Activated T-cell treated with anti-CD3 and anti-CD28 coated beads, Interleukin-2, amount 50 U/mL, for 72 hours (primary cell): Measurements from ENCODE around the gene IGF2BP2. TPM values are rescaled to one million over a fixed set of nuclear protein-coding genes. Genes with fewer than 3 reads are reported as not detected.
"Not testable (repeated sequence)": the region's sequence is repeated elsewhere in the genome, so short reads cannot be mapped to it uniquely, and the experiment has no call there.

Experiments
- ATAC-seq, 2 donors: fragments of 150-1000 bp; cut with Tn5 transposase; replicated peaks in 1 of 2; 2 replicates each; pipeline ENCODE4 v1.10.0; 2021; ENCODE audit warnings: moderate library complexity in 2 of 2, mild to moderate bottlenecking in 1 of 2
- DNase-seq, 2 donors: peaks; one replicate each; pipeline ENCODE4 v3.0.0; 2021 to 2022; ENCODE audit warnings: mixed read lengths in 1 of 2
- H3K27ac Mint-ChIP-seq: one replicate; pipeline ENCODE4 v1.8.0; 2022; ENCODE audit warnings: mild to moderate bottlenecking, moderate library complexity, mixed read lengths
- H3K27me3 Mint-ChIP-seq: one replicate; pipeline ENCODE4 v1.8.0; 2022; ENCODE audit warnings: low read depth, mixed read lengths
- H3K36me3 Mint-ChIP-seq, 2 donors: one replicate each; pipeline ENCODE4 v1.8.0; 2022; ENCODE audit warnings: mixed read lengths in 2 of 2, mild to moderate bottlenecking in 1 of 2; ENCODE audit not compliant: insufficient read depth in 2 of 2
- H3K4me1 Mint-ChIP-seq: one replicate; pipeline ENCODE4 v1.8.0; 2022; ENCODE audit warnings: low read depth, mixed read lengths
- H3K4me3 Mint-ChIP-seq, 2 donors: one replicate each; pipeline ENCODE4 v1.8.0; 2022; ENCODE audit warnings: mild to moderate bottlenecking in 2 of 2, mixed read lengths in 2 of 2, moderate library complexity in 2 of 2
- H3K9me3 Mint-ChIP-seq, 2 donors: one replicate each; pipeline ENCODE4 v1.8.0; 2022; ENCODE audit warnings: mixed read lengths in 2 of 2
- total RNA-seq, 2 donors: library from RNA; stranded (reverse); gene quantifications; one replicate each; pipeline ENCODE4 v1.2.3, GENCODE V29; 2022

IGF2BP2 gene
- total RNA-seq, 2 donors from 2014 or later = 0.53 to 1.2 TPM

DNA sequence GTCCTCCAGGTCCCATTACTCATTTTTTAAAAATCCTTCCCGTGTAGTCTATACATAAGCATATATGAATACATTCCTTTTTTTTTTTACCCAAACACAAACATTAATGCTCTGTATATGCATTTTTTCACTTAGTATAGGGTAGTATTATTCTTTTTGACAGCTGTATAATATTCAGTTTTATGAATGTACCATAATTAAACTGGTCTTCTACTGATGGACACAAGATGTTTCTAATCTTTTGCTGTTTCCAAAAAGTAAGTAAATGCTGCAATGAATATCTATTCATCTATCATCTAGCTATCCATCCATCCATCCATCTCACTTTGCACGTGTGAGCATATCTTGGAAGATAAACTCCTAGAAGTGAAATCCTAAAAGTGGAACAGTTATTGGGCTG lies 110.8 kb downstream of the IGF2BP2 start:
- peaks cover 14% of the 10 kb centered on the region for H3K27me3 Mint-ChIP-seq
- no peaks in the 10 kb centered on the region for H3K9me3 Mint-ChIP-seq
- no peaks in the 10 kb centered on the region for H3K36me3 Mint-ChIP-seq
- DNase-seq (no peak), ATAC-seq (no peak)
- no peak overlapping the region for H3K27ac Mint-ChIP-seq
- H3K4me3 Mint-ChIP-seq = no peak overlapping the region
- no peaks in the 10 kb centered on the region for H3K4me1 Mint-ChIP-seq

DNA sequence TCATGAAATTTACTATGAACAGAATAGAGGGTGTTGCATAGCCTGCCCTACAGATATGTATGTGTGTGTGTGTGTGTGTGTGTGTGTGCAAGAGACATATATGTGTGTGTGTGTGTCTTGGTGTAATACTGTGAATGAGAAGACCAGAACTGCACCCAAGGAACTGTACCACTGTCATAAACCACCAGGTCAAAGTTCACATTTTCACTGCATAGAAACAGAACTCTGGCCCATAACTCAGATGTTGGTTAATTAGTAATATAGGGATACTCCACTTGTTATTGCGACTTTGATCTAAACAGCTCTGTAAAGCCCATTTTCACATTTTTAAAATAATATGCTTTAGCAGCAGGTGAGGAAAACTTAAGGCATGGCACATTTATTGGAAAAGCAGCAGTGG lies 111.8 kb downstream of the IGF2BP2 start:
- Mint-ChIP-seq H3K4me3 (no peak overlapping the region), H3K36me3 (no peaks in the 10 kb centered on the region), H3K9me3 (no peaks in the 10 kb centered on the region), H3K4me1 (no peaks in the 10 kb centered on the region), H3K27me3 (peaks cover 16% of the 10 kb centered on the region), H3K27ac (no peak overlapping the region)
- ATAC-seq (no peak), DNase-seq (no peak)

DNA sequence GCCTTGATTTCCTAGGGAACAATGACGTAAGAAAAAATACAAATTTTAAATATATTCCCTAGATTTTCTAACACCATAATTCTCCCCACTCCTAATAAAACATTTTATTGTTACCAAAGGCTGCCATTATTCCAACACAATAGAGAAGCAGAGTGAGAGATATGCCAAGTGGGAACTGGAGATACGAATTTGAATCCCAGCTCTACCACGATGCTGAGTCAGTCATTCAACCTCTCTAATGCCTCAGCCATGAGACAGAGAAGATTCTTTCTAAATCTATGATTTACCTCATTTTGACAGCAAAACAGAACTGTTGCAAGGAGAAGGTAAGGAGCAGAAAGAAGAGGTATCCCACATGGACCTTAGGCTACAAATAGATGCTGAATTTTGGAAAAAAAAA lies 112.5 kb downstream of the IGF2BP2 start:
- no peak overlapping the region for H3K27ac Mint-ChIP-seq

DNA sequence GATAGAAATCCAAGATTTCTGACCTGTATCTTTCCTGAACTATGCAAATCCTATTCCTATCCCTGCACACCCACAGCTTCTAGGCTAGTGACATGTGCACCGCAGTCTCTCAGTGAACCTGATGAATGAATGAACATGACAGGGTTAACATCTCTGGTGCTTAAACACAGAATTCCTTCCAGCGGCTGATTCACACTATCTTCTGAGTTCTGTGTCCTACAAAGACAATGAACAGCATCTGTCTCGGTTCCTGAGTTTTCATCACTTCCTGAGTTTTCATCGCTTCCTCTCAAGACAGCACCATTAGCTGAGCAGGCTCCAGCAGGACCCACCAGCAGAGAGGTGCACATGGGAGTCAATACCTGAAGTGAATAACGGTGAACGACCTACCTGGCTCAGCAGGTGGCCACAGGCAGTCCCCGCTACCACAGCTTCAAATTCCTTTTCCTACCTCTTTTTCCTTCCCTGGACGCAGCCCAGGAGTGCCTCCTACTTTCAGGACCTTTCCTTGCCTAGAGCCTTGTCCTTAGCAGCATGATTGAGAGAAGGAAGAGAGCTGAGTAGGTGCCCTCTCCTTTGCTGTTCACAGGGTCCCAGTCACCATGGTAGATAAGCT lies 113.5 kb downstream of the IGF2BP2 start:
- ATAC-seq = no peak
- DNase-seq = no peak
- no peaks in the 10 kb centered on the region for H3K4me1 Mint-ChIP-seq

More for the DNA sequence above, 112.5 kb downstream of the IGF2BP2 start:
- H3K36me3 Mint-ChIP-seq = no peaks in the 10 kb centered on the region
- ATAC-seq = no peak
- DNase-seq = no peak
- H3K4me3 Mint-ChIP-seq = no peak overlapping the region
- no peaks in the 10 kb centered on the region for H3K9me3 Mint-ChIP-seq
- peaks cover 16% of the 10 kb centered on the region for H3K27me3 Mint-ChIP-seq
- H3K4me1 Mint-ChIP-seq = no peaks in the 10 kb centered on the region

DNA sequence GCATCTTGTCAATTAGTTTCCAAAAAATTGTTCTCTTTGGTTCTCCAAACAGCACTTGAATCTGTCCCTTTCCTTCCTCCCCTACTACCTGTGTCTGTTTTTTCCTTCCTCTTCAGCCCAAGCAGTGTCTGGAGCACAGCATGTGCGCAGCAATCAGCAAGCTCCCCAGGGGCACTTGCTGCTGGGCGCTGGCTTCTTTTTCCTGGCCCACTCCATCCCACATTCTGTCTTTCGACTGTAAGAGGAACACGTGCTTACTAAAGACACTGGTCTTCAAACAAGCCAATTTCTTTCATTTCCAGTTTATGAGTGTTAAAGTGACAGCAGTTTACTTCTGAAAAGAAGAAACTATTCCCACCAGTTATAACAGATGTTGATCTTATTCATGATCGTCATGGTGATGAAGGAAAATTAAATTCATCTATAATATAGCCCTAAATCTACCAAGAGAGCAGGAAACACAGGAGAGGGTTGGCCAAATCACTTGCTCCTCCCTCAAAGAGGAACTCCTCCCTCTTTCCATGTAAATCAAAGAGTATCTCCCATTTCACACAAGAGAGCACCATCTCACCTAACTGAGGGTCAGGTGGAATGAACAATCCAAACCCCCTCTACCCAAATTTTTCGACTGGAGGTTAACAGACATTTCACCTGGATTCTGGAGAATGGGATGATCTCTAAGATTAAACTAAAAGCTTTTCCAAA lies 115.4 kb downstream of the IGF2BP2 start:
- Mint-ChIP-seq H3K9me3 (no peaks in the 10 kb centered on the region), H3K4me1 (no peaks in the 10 kb centered on the region), H3K27me3 (peaks cover 16% of the 10 kb centered on the region), H3K36me3 (no peaks in the 10 kb centered on the region), H3K27ac (no peak overlapping the region), H3K4me3 (no peak overlapping the region)
- DNase-seq (no peak), ATAC-seq (no peak)

More for the DNA sequence above, 113.5 kb downstream of the IGF2BP2 start:
- Mint-ChIP-seq H3K4me3 (no peak overlapping the region), H3K36me3 (no peaks in the 10 kb centered on the region), H3K27ac (no peak overlapping the region), H3K9me3 (no peaks in the 10 kb centered on the region), H3K27me3 (peaks cover 16% of the 10 kb centered on the region)

DNA sequence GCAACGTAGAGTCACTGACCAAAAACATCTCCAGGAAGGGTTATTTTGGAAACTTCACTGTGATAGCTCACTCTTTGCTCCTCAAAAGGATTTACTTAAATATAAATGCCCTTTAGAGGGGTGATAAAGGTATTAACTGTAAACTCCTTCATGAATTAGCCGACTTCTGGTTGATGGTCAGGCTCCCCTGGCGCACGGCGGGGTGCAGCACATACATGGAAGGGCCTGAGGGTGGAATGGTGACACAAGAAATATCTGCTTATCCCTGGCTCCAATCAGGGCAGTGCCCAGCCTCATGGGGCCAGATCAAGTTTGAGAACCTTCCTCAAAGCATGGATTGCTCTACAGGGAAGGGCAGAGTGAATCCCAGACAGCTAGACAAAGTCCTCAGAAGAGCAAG lies 116.5 kb downstream of the IGF2BP2 start:
- Mint-ChIP-seq H3K4me1 (no peaks in the 10 kb centered on the region), H3K9me3 (no peaks in the 10 kb centered on the region), H3K27me3 (peaks cover 16% of the 10 kb centered on the region), H3K4me3 (no peak overlapping the region), H3K36me3 (no peaks in the 10 kb centered on the region), H3K27ac (no peak overlapping the region)
- ATAC-seq (no peak), DNase-seq (no peak)

DNA sequence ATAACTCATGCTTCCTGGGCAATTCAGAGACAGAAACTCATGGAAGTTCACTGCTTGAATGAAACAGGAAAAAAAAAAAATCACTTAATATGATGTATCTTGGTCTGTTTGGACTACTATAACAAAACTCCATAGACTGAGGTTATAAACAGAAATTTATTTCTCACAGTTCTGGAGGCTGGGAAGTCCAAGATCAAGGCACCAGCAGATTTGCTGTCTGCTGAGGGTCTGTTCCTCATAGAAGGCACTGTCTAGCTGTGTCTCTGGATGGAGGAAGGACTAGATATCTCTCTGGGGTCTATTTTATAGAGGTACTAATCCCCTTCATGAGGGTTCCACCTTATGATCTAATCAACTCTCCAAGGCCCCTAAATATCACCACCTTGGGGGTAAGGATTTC lies 119.3 kb downstream of the IGF2BP2 start:
- DNase-seq = no peak
- H3K27ac Mint-ChIP-seq = no peak overlapping the region
- no peaks in the 10 kb centered on the region for H3K36me3 Mint-ChIP-seq

DNA sequence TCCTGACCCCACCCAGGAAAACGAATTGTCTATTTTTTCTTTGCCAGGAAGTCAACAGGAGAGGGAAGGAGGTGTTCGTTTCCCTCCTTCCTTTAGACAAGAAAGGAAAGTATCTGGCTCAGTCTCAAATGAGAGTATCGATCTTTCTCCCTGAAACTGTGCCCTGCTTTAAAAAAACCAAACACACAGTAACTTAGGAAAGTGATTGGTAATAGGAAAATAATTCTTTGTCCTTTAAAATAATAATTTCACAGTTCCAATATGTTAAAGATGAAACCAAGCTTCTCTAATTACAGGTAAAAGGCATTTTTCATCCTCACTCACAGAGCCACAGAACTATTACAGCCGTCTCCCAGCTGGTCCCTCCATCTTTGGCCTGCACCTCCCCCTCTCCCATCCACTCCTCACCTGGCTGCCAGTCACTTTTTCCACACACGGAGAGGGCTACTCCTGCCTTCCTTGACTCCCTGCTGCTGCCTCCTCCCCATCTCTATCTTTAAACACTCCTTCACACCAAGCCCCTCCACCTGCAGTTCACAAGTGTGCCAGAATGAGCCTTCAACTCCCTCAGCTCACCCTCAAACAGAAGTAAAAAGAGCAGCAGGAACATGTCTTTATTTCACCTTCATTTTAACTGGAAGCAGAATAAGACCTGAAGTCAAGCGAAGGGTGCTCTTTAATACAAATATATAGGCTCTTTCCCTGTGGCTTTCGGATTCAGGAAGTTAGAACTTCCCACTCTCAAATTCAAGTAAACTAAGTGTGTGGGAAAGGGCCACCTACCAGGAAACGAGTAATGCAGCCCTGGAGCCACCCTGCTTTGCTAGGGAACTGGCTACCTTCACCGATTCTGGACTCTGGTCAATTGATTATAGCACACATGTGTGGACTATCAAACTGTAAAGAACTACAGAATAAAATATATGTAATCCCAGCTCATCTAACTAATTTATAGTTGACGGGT lies 122.3 kb downstream of the IGF2BP2 start:
- no peaks in the 10 kb centered on the region for H3K9me3 Mint-ChIP-seq

More for the DNA sequence above, 119.3 kb downstream of the IGF2BP2 start:
- Mint-ChIP-seq H3K9me3 (no peaks in the 10 kb centered on the region), H3K27me3 (peaks cover 8% of the 10 kb centered on the region), H3K4me1 (no peaks in the 10 kb centered on the region), H3K4me3 (no peak overlapping the region)
- ATAC-seq = no peak

DNA sequence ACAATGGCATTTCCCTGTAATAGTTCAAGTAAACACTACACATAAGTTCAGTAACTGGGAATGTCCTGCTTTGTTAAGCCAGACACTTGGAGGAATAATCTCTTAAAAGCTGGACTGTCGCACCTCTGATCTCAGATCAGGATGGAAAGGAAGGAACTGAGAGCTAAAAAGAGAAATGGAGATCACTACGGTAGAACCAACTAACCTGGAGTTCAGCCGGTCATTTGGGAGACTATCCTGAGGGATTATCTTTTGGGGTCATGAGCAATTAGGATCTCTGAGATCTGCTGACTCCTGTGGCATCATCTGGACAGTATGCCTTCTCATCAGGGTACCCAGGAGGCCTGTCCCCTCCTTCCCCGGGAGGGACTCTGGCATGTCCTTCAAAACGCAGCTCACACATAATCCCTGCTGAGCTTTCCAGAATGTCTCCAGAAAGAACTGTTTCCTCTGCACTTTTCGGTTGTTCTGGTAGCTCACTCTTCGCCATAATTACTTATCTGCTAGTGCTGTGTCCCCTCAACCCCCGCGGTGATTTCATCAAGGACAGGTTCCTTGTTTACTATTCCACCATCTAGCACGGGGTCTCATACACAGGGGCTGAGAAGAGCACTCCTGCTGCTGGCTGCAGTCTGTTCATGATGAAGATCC lies 123.1 kb downstream of the IGF2BP2 start:
- Mint-ChIP-seq H3K27ac (no peak overlapping the region), H3K4me1 (no peaks in the 10 kb centered on the region), H3K9me3 (no peaks in the 10 kb centered on the region), H3K4me3 (no peak overlapping the region), H3K27me3 (no peaks in the 10 kb centered on the region), H3K36me3 (no peaks in the 10 kb centered on the region)
- DNase-seq (no peak), ATAC-seq (no peak)

More for the DNA sequence above, 122.3 kb downstream of the IGF2BP2 start:
- no peaks in the 10 kb centered on the region for H3K4me1 Mint-ChIP-seq
- no peak for DNase-seq
- H3K27ac Mint-ChIP-seq = no peak overlapping the region
- H3K36me3 Mint-ChIP-seq = no peaks in the 10 kb centered on the region
- no peaks in the 10 kb centered on the region for H3K27me3 Mint-ChIP-seq
- no peak for ATAC-seq
- no peak overlapping the region for H3K4me3 Mint-ChIP-seq

DNA sequence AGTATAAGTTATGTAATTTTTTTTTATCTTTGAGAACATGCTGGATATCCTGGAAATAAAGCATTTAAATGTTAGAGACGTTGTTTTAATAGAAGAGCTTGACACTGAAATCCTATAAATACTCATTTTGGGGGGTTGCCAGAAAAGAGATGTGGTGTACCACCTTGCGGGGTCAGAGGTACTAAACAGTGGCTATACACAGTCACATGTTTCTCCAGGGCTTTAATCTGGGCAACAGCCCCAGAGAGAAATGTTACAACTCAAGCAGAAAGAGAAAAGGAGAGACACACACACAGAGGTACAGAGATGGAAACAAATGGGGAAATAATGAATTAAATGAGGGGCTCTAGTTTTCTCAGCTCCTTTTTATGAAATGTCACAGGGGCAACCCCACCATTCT lies 124.9 kb downstream of the IGF2BP2 start:
- ATAC-seq = no peak
- Mint-ChIP-seq H3K27me3 (no peaks in the 10 kb centered on the region), H3K4me1 (no peaks in the 10 kb centered on the region), H3K36me3 (no peaks in the 10 kb centered on the region), H3K4me3 (no peak overlapping the region), H3K9me3 (no peaks in the 10 kb centered on the region), H3K27ac (no peak overlapping the region)
- DNase-seq = no peak

DNA sequence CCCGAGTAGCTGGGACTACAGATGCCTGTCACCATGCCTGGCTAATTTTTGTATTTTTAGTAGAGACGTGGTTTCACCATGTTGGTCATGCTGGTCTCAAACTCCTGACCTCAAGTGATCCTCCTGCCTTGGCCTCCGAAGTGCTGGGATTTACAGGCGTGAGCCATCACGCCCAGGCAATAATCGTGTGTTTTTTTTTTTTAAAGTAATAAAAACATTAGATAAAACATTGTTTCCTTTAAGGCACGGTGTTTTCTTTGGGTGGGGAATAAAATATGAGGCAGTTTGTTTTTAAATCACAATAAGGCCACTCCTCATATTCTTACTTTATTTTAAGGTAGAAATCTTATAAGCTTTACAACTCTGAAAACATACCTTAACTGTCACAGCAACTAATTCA lies 127.6 kb downstream of the IGF2BP2 start:
- H3K27ac Mint-ChIP-seq, ATAC-seq, H3K4me1 Mint-ChIP-seq, H3K4me3 Mint-ChIP-seq, DNase-seq, H3K27me3 Mint-ChIP-seq, H3K36me3 Mint-ChIP-seq, H3K9me3 Mint-ChIP-seq: not testable (repeated sequence)

DNA sequence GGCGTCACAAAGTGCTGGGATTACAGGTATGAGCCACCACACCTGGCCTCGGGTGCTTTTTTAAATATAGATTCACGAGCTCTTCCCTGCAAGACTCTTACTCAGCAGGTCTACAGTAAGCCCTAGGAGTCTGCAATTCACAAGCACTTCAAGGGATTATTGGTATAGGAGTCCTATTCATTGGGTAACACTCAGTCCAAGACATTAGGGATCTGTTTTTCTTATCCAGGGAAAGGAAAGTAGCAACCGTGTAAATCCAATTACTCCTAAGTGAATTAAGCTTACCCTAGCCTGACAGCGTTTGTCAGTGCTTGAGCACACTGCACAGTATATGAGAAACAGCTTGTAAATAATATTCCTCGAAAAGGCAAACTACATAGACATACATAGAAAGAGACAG lies 128.8 kb downstream of the IGF2BP2 start:
- DNase-seq (no peak), ATAC-seq (no peak)
- no peaks in the 10 kb centered on the region for H3K9me3 Mint-ChIP-seq
- no peaks in the 10 kb centered on the region for H3K4me1 Mint-ChIP-seq
- no peaks in the 10 kb centered on the region for H3K27me3 Mint-ChIP-seq
- no peaks in the 10 kb centered on the region for H3K36me3 Mint-ChIP-seq
- H3K27ac Mint-ChIP-seq = no peak overlapping the region
- H3K4me3 Mint-ChIP-seq = no peak overlapping the region
